K562 (cell line): ENCODE data around the gene ADGRE2. TPM values are rescaled to one million over a fixed set of nuclear protein-coding genes. Genes with fewer than 3 reads are reported as not detected.
A peak's percentile ranks its signal among the peaks of the same experiment; 100 is the strongest.

ENCODE experiments used
- ATF7 ChIP-seq: fragments of 450-650 bp; IDR thresholded peaks from 2 replicates; pipeline ENCODE4 v1.7.1; 2014; ENCODE audit warnings: mild to moderate bottlenecking, moderate library complexity
- BRD4 ChIP-seq: fragments of 200-600 bp; sonication (generic); IDR thresholded peaks from 2 replicates; pipeline ENCODE4 v1.6.1; 2017; ENCODE audit warnings: inconsistent platforms
- EHMT2 ChIP-seq: fragments of 450-650 bp; IDR thresholded peaks from 2 replicates; pipeline ENCODE4 v1.6.1; 2018; ENCODE audit warnings: antibody characterized with exemption
- ETV1 ChIP-seq: fragments of 450-650 bp; conservative IDR thresholded peaks from 2 replicates; pipeline ENCODE4 v1.6.1; 2016; ENCODE audit warnings: missing genetic modification characterization, control low read depth, low read depth, missing compliant biosample characterization
- KAT7 ChIP-seq: sonication (generic); formaldehyde crosslinking; IDR thresholded peaks from 2 replicates; pipeline ENCODE4 v1.8.0; 2022; ENCODE audit warnings: missing genetic modification reagents, mild to moderate bottlenecking, borderline replicate concordance
- MTA1 ChIP-seq: fragments of 450-650 bp; IDR thresholded peaks from 2 replicates; pipeline ENCODE4 v1.6.1; 2017; ENCODE audit warnings: borderline replicate concordance
- PHF20 ChIP-seq: fragments of 450-650 bp; IDR thresholded peaks from 2 replicates; pipeline ENCODE4 v1.6.1; 2018; ENCODE audit not compliant: partially characterized antibody
- POLR2AphosphoS2 ChIP-seq: IDR thresholded peaks from 2 replicates; pipeline ENCODE4 v1.6.1; 2012; ENCODE audit warnings: low read length, improper control_type of control experiment
- RAD21 ChIP-seq, 2 experiments: fragments of 250-450 bp in 1 of 2; fragments of 450-650 bp in 1 of 2; sonication (Bioruptor Pico) in 1 of 2; formaldehyde crosslinking in 1 of 2; IDR thresholded peaks in 1 of 2; conservative IDR thresholded peaks in 1 of 2; 2 replicates each; pipeline versions ENCODE4 v1.4.0 to v1.8.0; 2020 to 2022; ENCODE audit warnings: mild to moderate bottlenecking in 2 of 2, moderate library complexity in 1 of 2
- RB1 ChIP-seq: fragments of 450-650 bp; IDR thresholded peaks from 2 replicates; pipeline ENCODE4 v1.6.1; 2017; ENCODE audit warnings: low read depth, mild to moderate bottlenecking
- RBM17 ChIP-seq: fragments of 200-400 bp; formaldehyde crosslinking; IDR thresholded peaks from 2 replicates; pipeline ENCODE4 v1.6.1; 2017; ENCODE audit warnings: low read depth, mild to moderate bottlenecking, low read length, borderline replicate concordance
- RBM22 ChIP-seq: fragments of 200-400 bp; formaldehyde crosslinking; IDR thresholded peaks from 2 replicates; pipeline ENCODE4 v1.6.1; 2018; ENCODE audit warnings: low read length, low read depth; ENCODE audit not compliant: poor library complexity, severe bottlenecking
- SP1 ChIP-seq: sonication (generic); formaldehyde crosslinking; IDR thresholded peaks from 2 replicates; pipeline ENCODE4 v1.8.1; 2022; ENCODE audit warnings: mild to moderate bottlenecking, missing genetic modification reagents
- TRIM24 ChIP-seq, 2 experiments: fragments of 450-650 bp; IDR thresholded peaks; 2 replicates each; pipeline ENCODE4 v1.6.1; 2016
- ZNF695 ChIP-seq: fragments of 450-650 bp; formaldehyde crosslinking; IDR thresholded peaks from 2 replicates; pipeline ENCODE4 v1.4.0; 2020; ENCODE audit warnings: mild to moderate bottlenecking, moderate library complexity
- polyA plus RNA-seq, 8 experiments: library from polyadenylated mRNA; depleted of rRNA in 4 of 8; stranded (reverse) in 5 of 8; unstranded in 3 of 8; fragments of >200 nt; fragmentation: Nextera tagmentation in 2 of 8; fragmentation: Illumina TruSeq in 1 of 8; extraction: Ambion mirVana in 2 of 8; extraction: Trizol in 1 of 8; gene quantifications; 2 replicates each; pipeline versions ENCODE4 v1.2.1 to v1.2.3, GENCODE V29; 2011 to 2014; ENCODE audit warnings: inconsistent platforms in 1 of 8, missing spikeins in 1 of 8
- total RNA-seq, 7 experiments: library from RNA; depleted of rRNA in 6 of 7; stranded (reverse); fragments of >200 nt in 6 of 7; fragmentation: Illumina TruSeq in 2 of 7; extraction: Trizol in 2 of 7; gene quantifications; 2 replicates each; pipeline versions ENCODE4 v1.2.1 to v1.2.3, GENCODE V29; 2011 to 2021; ENCODE audit warnings: low replicate concordance in 1 of 7
- TF ChIP-seq, protein P1 (sequence below), 3 experiments: fragments of 200-800 bp in 1 of 3; sonication (Bioruptor generic) in 1 of 3; sonication (generic) in 1 of 3; formaldehyde crosslinking in 1 of 3; IDR thresholded peaks; 2 replicates each; pipeline versions ENCODE4 v1.6.1 to v1.8.0; 2016 to 2022; ENCODE audit warnings: mild to moderate bottlenecking in 2 of 3, missing compliant biosample characterization in 2 of 3, missing genetic modification characterization in 2 of 3, missing genetic modification reagents in 1 of 3
- TF ChIP-seq, protein P2 (sequence below): sonication (generic); formaldehyde crosslinking; IDR thresholded peaks from 2 replicates; pipeline ENCODE4 v1.8.0; 2023; ENCODE audit warnings: mild to moderate bottlenecking, missing genetic modification reagents
- TF ChIP-seq, protein P3 (sequence below): sonication (generic); formaldehyde crosslinking; IDR thresholded peaks from 2 replicates; pipeline ENCODE4 v1.8.0; 2022; ENCODE audit warnings: mild to moderate bottlenecking, low read depth, missing genetic modification reagents
- TF ChIP-seq, protein P4 (sequence below): fragments of 450-650 bp; formaldehyde crosslinking; IDR thresholded peaks from 2 replicates; pipeline ENCODE4 v1.4.0; 2022; ENCODE audit warnings: missing genetic modification characterization
- TF ChIP-seq, protein P5 (sequence below): fragments of 150-350 bp; IDR thresholded peaks from 2 replicates; pipeline ENCODE4 v1.6.1; 2014; ENCODE audit warnings: low read depth, mild to moderate bottlenecking, low read length, borderline replicate concordance

Gene ADGRE2
- total and polyA plus RNA-seq, 9 of the 15 experiments (the other 6 are each of a cell fraction or from before 2014, with no cell fraction given): 4.3 to 17.3 (median 9.8) TPM

DNA sequence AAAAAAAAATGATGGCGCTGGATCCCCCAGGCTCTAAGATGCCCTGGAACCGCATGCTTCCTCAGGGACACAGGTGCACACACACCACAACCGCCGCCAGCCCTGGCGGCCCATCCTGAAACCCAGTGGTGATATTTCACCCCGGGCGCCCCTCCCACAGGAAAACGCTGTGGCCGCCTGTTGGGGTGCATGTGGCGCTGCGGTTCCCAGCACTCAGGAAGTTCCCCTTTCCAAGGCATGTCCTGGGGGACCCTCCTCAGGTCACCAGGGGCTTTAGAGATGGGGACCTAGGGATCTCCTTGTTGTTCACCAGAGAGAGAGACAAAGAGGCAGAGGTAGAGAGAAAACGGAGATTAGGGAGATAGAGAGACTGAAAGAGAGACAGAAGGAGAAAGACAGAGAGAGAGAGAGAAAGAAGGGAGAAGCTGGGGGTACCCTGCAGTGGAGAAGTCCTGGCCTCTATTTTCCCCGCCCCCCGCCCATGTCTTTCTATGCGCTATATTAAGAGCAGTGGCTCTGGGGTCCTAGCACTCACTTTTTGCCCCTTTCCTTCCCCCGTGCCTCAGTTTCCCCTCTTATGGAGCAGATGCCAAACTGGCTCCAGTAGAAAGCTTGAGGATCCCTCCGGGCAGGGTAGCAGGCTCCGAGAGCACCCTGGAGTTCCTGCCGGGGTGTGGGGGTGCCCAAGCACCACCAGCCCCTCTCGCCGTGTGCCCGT lies 2.3 kb downstream of the ADGRE2 start (continued):
- TF ChIP-seq, protein P1, sequence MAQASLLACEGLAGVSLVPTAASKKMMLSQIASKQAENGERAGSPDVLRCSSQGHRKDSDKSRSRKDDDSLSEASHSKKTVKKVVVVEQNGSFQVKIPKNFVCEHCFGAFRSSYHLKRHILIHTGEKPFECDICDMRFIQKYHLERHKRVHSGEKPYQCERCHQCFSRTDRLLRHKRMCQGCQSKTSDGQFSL (CRISPR knock-in tag; IDR thresholded peaks at IDR 0.05): peak; percentile 60
- TF ChIP-seq, protein P1 (tag; IDR thresholded peaks at IDR 0.05): no peak
- no peak for TF ChIP-seq ZNF695 (CRISPR knock-in tag)
- TF ChIP-seq SP1 (CRISPR knock-in tag): no peak
- TF ChIP-seq, protein P2, sequence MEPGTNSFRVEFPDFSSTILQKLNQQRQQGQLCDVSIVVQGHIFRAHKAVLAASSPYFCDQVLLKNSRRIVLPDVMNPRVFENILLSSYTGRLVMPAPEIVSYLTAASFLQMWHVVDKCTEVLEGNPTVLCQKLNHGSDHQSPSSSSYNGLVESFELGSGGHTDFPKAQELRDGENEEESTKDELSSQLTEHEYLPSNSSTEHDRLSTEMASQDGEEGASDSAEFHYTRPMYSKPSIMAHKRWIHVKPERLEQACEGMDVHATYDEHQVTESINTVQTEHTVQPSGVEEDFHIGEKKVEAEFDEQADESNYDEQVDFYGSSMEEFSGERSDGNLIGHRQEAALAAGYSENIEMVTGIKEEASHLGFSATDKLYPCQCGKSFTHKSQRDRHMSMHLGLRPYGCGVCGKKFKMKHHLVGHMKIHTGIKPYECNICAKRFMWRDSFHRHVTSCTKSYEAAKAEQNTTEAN: no peak
- TF ChIP-seq EHMT2: no peak
- TF ChIP-seq POLR2AphosphoS2: no peak
- TF ChIP-seq BRD4: no peak
- peak in 1 of 2 experiments; percentile 3; a peak in 1 of 4 replicates for TF ChIP-seq RAD21 (CRISPR knock-in tag; conservative IDR thresholded peaks at IDR 0.05 in 1 of 2, IDR thresholded peaks at IDR 0.05 in 1 of 2)
- TF ChIP-seq, protein P3, sequence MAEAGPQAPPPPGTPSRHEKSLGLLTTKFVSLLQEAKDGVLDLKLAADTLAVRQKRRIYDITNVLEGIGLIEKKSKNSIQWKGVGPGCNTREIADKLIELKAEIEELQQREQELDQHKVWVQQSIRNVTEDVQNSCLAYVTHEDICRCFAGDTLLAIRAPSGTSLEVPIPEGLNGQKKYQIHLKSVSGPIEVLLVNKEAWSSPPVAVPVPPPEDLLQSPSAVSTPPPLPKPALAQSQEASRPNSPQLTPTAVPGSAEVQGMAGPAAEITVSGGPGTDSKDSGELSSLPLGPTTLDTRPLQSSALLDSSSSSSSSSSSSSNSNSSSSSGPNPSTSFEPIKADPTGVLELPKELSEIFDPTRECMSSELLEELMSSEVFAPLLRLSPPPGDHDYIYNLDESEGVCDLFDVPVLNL: no peak
- TF ChIP-seq RBM22: no peak
- no peak for TF ChIP-seq RBM17
- no peak for TF ChIP-seq PHF20
- TF ChIP-seq ETV1 (tag): no peak
- no peak for TF ChIP-seq MTA1
- no peak for TF ChIP-seq RB1
- TF ChIP-seq, protein P4, sequence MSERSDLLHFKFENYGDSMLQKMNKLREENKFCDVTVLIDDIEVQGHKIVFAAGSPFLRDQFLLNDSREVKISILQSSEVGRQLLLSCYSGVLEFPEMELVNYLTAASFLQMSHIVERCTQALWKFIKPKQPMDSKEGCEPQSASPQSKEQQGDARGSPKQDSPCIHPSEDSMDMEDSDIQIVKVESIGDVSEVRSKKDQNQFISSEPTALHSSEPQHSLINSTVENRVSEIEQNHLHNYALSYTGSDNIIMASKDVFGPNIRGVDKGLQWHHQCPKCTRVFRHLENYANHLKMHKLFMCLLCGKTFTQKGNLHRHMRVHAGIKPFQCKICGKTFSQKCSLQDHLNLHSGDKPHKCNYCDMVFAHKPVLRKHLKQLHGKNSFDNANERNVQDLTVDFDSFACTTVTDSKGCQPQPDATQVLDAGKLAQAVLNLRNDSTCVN (CRISPR knock-in tag): no peak
- TF ChIP-seq, protein P5, sequence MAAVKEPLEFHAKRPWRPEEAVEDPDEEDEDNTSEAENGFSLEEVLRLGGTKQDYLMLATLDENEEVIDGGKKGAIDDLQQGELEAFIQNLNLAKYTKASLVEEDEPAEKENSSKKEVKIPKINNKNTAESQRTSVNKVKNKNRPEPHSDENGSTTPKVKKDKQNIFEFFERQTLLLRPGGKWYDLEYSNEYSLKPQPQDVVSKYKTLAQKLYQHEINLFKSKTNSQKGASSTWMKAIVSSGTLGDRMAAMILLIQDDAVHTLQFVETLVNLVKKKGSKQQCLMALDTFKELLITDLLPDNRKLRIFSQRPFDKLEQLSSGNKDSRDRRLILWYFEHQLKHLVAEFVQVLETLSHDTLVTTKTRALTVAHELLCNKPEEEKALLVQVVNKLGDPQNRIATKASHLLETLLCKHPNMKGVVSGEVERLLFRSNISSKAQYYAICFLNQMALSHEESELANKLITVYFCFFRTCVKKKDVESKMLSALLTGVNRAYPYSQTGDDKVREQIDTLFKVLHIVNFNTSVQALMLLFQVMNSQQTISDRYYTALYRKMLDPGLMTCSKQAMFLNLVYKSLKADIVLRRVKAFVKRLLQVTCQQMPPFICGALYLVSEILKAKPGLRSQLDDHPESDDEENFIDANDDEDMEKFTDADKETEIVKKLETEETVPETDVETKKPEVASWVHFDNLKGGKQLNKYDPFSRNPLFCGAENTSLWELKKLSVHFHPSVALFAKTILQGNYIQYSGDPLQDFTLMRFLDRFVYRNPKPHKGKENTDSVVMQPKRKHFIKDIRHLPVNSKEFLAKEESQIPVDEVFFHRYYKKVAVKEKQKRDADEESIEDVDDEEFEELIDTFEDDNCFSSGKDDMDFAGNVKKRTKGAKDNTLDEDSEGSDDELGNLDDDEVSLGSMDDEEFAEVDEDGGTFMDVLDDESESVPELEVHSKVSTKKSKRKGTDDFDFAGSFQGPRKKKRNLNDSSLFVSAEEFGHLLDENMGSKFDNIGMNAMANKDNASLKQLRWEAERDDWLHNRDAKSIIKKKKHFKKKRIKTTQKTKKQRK: no peak
- TF ChIP-seq TRIM24 (IDR thresholded peaks at IDR 0.05): no peak
- TF ChIP-seq KAT7: peak; percentile 59; the same call in 1 of the 2 replicates
- no peak for TF ChIP-seq ATF7
